ENCODE measurements around the gene OTOP3. TPM values are rescaled to one million over a fixed set of nuclear protein-coding genes. Genes with fewer than 3 reads are reported as not detected.

The OTOP3 gene
- polyA plus RNA-seq, 3 donors = not detected

- 100% methylated on average over 1 of the region's 3 CpGs for WGBS (ENCODE audit: insufficient coverage)
- H3K4me1 ChIP-seq (ENCODE audit: control insufficient read depth in 1 of 2, insufficient read depth in 2 of 2, low read length in 2 of 2) = peaks cover 0 to 6% of the 10 kb centered on the region in 2 donors
- no peak overlapping the region for H3K27ac Mint-ChIP-seq
- H2AFZ ChIP-seq (ENCODE audit: insufficient read depth, low read depth, low read length, poor library complexity, severe bottlenecking) = no peak overlapping the region
- H3K79me2 ChIP-seq (ENCODE audit: insufficient read depth, low read length) = no peaks in the 10 kb centered on the region
- no peak for TF ChIP-seq CTCF (IDR thresholded peaks at IDR 0.05)
- peaks cover 72 to 95% (median 82%) of the 10 kb centered on the region in 3 donors for H3K27me3 Mint-ChIP-seq (ENCODE audit: low read depth in 3 of 3)
- H3K9ac ChIP-seq (ENCODE audit: insufficient read depth, low read length, poor library complexity, severe bottlenecking) = no peak overlapping the region
- no peak for DNase-seq
- H3K9me3 ChIP-seq (replicated peaks in 1 of 2; ENCODE audit: control insufficient read depth in 1 of 2, insufficient read depth in 1 of 2, low read length in 2 of 2) = peaks cover 0 to 15% of the 10 kb centered on the region in 2 donors
- no peaks in the 10 kb centered on the region for H3K36me3 ChIP-seq (replicated peaks in 1 of 2; ENCODE audit: control insufficient read depth in 1 of 2, insufficient read depth in 2 of 2, low read length in 2 of 2)
- intact Hi-C loops (cut with micrococcal nuclease) = no loop called here
- H3K4me1 Mint-ChIP-seq = peaks cover 8% of the 10 kb centered on the region
- no peak overlapping the region for H3K27ac ChIP-seq (ENCODE audit: low read depth in 1 of 2, low read length in 2 of 2)
- H3K9me3 Mint-ChIP-seq = peaks cover 0 to 9% (median 2%) of the 10 kb centered on the region in 7 donors
- peaks cover 42 to 85% of the 10 kb centered on the region in 2 donors for H3K27me3 ChIP-seq (ENCODE audit: control insufficient read depth in 2 of 2, insufficient read depth in 2 of 2, low read length in 2 of 2)
- no peaks in the 10 kb centered on the region for H4K20me1 ChIP-seq (ENCODE audit: insufficient read depth, low read length)
- H3K4me3 ChIP-seq (replicated peaks in 1 of 3; ENCODE audit: low read depth in 2 of 3, low read length in 3 of 3) = no peak overlapping the region
- H3K36me3 Mint-ChIP-seq = no peaks in the 10 kb centered on the region
- peak overlapping the region in 1 of 2 donors; percentile 76 for H3K4me3 Mint-ChIP-seq
- H3K4me2 ChIP-seq (replicated peaks; ENCODE audit: extremely low read depth, low read length, poor library complexity, severe bottlenecking) = no peak overlapping the region
Measured at GRCh38 chr17:74935048-74935447, 650 bp upstream of the OTOP3 start.

- peaks cover 42 to 76% of the 10 kb centered on the region in 2 donors for H3K27me3 ChIP-seq (ENCODE audit: control insufficient read depth in 2 of 2, insufficient read depth in 2 of 2, low read length in 2 of 2)
- H4K20me1 ChIP-seq (ENCODE audit: insufficient read depth, low read length) = no peaks in the 10 kb centered on the region
- H3K79me2 ChIP-seq (ENCODE audit: insufficient read depth, low read length) = no peaks in the 10 kb centered on the region
- H3K4me1 Mint-ChIP-seq = peaks cover 4% of the 10 kb centered on the region
- H3K4me1 ChIP-seq (ENCODE audit: control insufficient read depth in 1 of 2, insufficient read depth in 2 of 2, low read length in 2 of 2) = peaks cover 0 to 4% of the 10 kb centered on the region in 2 donors
- H3K4me3 Mint-ChIP-seq = peak overlapping the region in 1 of 2 donors; percentile 78
- H3K36me3 Mint-ChIP-seq = no peaks in the 10 kb centered on the region
- no peak overlapping the region for H2AFZ ChIP-seq (ENCODE audit: insufficient read depth, low read depth, low read length, poor library complexity, severe bottlenecking)
- H3K27me3 Mint-ChIP-seq (ENCODE audit: low read depth in 3 of 3) = peaks cover 63 to 89% (median 88%) of the 10 kb centered on the region in 3 donors
- H3K9ac ChIP-seq (ENCODE audit: insufficient read depth, low read length, poor library complexity, severe bottlenecking) = no peak overlapping the region
- H3K9me3 Mint-ChIP-seq = peaks cover 0 to 9% (median 2%) of the 10 kb centered on the region in 7 donors
- H3K36me3 ChIP-seq (replicated peaks in 1 of 2; ENCODE audit: control insufficient read depth in 1 of 2, insufficient read depth in 2 of 2, low read length in 2 of 2) = no peaks in the 10 kb centered on the region
- TF ChIP-seq CTCF (IDR thresholded peaks at IDR 0.05) = no peak
- peaks cover 0 to 15% of the 10 kb centered on the region in 2 donors for H3K9me3 ChIP-seq (replicated peaks in 1 of 2; ENCODE audit: control insufficient read depth in 1 of 2, insufficient read depth in 1 of 2, low read length in 2 of 2)
- no peak overlapping the region for H3K27ac ChIP-seq (ENCODE audit: low read depth in 1 of 2, low read length in 2 of 2)
- intact Hi-C loops (cut with micrococcal nuclease) = no loop called here
- H3K27ac Mint-ChIP-seq = no peak overlapping the region
- DNase-seq = no peak
- no peak overlapping the region for H3K4me3 ChIP-seq (replicated peaks in 1 of 3; ENCODE audit: low read depth in 2 of 3, low read length in 3 of 3)
- 25% methylated on average over 10 of the region's 12 CpGs for whole genome bisulfite sequencing (ENCODE audit: insufficient coverage)
- H3K4me2 ChIP-seq (replicated peaks; ENCODE audit: extremely low read depth, low read length, poor library complexity, severe bottlenecking) = no peak overlapping the region
Measured at GRCh38 chr17:74936470-74936799, 737 bp downstream of the OTOP3 start.

All from CD14-positive monocyte (primary cell).